OCI-LY1 (cell line): ENCODE data around the gene IL13.

Experiments
- H2AFZ ChIP-seq: fragments of 200-600 bp; sonication (generic), shearing (Covaris generic); 2 replicates; pipeline ENCODE4 v1.6.0; 2014; ENCODE audit warnings: antibody characterized with exemption, mild to moderate bottlenecking, low read length
- H3F3A ChIP-seq: fragments of 200-600 bp; sonication (generic), shearing (Covaris generic); 2 replicates; pipeline ENCODE4 v1.6.0; 2014; ENCODE audit warnings: mild to moderate bottlenecking, antibody characterized with exemption, low read length, moderate library complexity; ENCODE audit not compliant: insufficient read depth
- H3K27ac ChIP-seq: fragments of 200-600 bp; sonication (generic); 2 replicates; pipeline ENCODE4 v1.5.1; 2014; ENCODE audit warnings: low read length, mixed run types, mild to moderate bottlenecking, low read depth; ENCODE audit not compliant: poor library complexity, severe bottlenecking
- H3K27me3 ChIP-seq: fragments of 200-600 bp; sonication (generic); 2 replicates; pipeline ENCODE4 v1.6.0; 2014; ENCODE audit warnings: antibody characterized with exemption, mild to moderate bottlenecking, low read length, moderate library complexity; ENCODE audit not compliant: insufficient read depth
- H3K36me3 ChIP-seq: fragments of 200-600 bp; sonication (generic); 2 replicates; pipeline ENCODE4 v1.6.1; 2014; ENCODE audit warnings: mild to moderate bottlenecking, antibody characterized with exemption, low read length, moderate library complexity, mixed read lengths; ENCODE audit not compliant: insufficient read depth
- H3K4me1 ChIP-seq: fragments of 200-600 bp; sonication (generic); 2 replicates; pipeline ENCODE4 v1.5.1; 2014; ENCODE audit warnings: mild to moderate bottlenecking, low read length, moderate library complexity; ENCODE audit not compliant: insufficient read depth, severe bottlenecking
- H3K4me2 ChIP-seq: fragments of 200-600 bp; sonication (generic), shearing (Covaris generic); 2 replicates; pipeline ENCODE4 v1.6.1; 2014; ENCODE audit warnings: low read length
- H3K4me3 ChIP-seq: fragments of 200-600 bp; sonication (generic); 2 replicates; pipeline ENCODE4 v1.5.1; 2014; ENCODE audit warnings: low read length, low read depth, mild to moderate bottlenecking, mixed read lengths; ENCODE audit not compliant: poor library complexity, severe bottlenecking
- H3K79me2 ChIP-seq: fragments of 200-600 bp; shearing (Covaris generic); 2 replicates; pipeline ENCODE4 v1.6.1; 2016; ENCODE audit warnings: mixed run types, low read length, mixed read lengths; ENCODE audit not compliant: insufficient read depth
- H3K9ac ChIP-seq: fragments of 200-600 bp; sonication (generic), shearing (Covaris generic); 2 replicates; pipeline ENCODE4 v1.6.1; 2014; ENCODE audit warnings: mild to moderate bottlenecking, low read length, mixed read lengths
- H3K9me2 ChIP-seq: fragments of 200-600 bp; sonication (generic), shearing (Covaris generic); 2 replicates; pipeline ENCODE4 v1.6.1; 2014; ENCODE audit warnings: low read depth, mild to moderate bottlenecking, low read length, mixed read lengths
- H3K9me3 ChIP-seq: fragments of 200-600 bp; shearing (Covaris generic); 2 replicates; pipeline ENCODE4 v1.6.1; 2014; ENCODE audit warnings: low read length, mixed read lengths
- H4K20me1 ChIP-seq: fragments of 200-600 bp; sonication (generic), shearing (Covaris generic); 2 replicates; pipeline ENCODE4 v1.6.0; 2016; ENCODE audit warnings: mild to moderate bottlenecking, low read length; ENCODE audit not compliant: insufficient read depth
- EZH2 ChIP-seq: fragments of 200-600 bp; sonication (generic), shearing (Covaris generic); IDR thresholded peaks from 2 replicates; pipeline ENCODE4 v1.8.0; 2017; ENCODE audit warnings: borderline replicate concordance, mixed run types, mild to moderate bottlenecking, antibody characterized with exemption, low read length, moderate library complexity, mixed read lengths
- TF ChIP-seq, protein P1 (sequence below): fragments of 200-600 bp; sonication (generic), shearing (Covaris generic); IDR thresholded peaks from 2 replicates; pipeline ENCODE4 v1.5.1; 2017; ENCODE audit warnings: mild to moderate bottlenecking, antibody characterized with exemption, low read length, moderate library complexity, mixed read lengths

IL13 gene

GRCh38 chr5:132695956-132696355 lies 38.0 kb downstream of the IL13 start:
- no peaks in the 10 kb centered on the region for H3K9me3 ChIP-seq
- H3K27ac ChIP-seq, result no peak overlapping the region
- H3K4me2 ChIP-seq, result no peak overlapping the region
- H3K9ac ChIP-seq, result no peak overlapping the region
- H3F3A ChIP-seq, result no peaks in the 10 kb centered on the region
- H3K36me3 ChIP-seq, result no peaks in the 10 kb centered on the region; the same call in 1 of the 2 replicates
- no peaks in the 10 kb centered on the region for H3K4me1 ChIP-seq
- no peaks in the 10 kb centered on the region for H3K9me2 ChIP-seq
- no peaks in the 10 kb centered on the region for H3K27me3 ChIP-seq
- TF ChIP-seq, protein P1, sequence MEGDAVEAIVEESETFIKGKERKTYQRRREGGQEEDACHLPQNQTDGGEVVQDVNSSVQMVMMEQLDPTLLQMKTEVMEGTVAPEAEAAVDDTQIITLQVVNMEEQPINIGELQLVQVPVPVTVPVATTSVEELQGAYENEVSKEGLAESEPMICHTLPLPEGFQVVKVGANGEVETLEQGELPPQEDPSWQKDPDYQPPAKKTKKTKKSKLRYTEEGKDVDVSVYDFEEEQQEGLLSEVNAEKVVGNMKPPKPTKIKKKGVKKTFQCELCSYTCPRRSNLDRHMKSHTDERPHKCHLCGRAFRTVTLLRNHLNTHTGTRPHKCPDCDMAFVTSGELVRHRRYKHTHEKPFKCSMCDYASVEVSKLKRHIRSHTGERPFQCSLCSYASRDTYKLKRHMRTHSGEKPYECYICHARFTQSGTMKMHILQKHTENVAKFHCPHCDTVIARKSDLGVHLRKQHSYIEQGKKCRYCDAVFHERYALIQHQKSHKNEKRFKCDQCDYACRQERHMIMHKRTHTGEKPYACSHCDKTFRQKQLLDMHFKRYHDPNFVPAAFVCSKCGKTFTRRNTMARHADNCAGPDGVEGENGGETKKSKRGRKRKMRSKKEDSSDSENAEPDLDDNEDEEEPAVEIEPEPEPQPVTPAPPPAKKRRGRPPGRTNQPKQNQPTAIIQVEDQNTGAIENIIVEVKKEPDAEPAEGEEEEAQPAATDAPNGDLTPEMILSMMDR, result no peak
- no peak for TF ChIP-seq EZH2
- no peaks in the 10 kb centered on the region for H4K20me1 ChIP-seq
- no peak overlapping the region for H3K4me3 ChIP-seq
- H2AFZ ChIP-seq, result no peak overlapping the region
- H3K79me2 ChIP-seq, result no peaks in the 10 kb centered on the region

DNA sequence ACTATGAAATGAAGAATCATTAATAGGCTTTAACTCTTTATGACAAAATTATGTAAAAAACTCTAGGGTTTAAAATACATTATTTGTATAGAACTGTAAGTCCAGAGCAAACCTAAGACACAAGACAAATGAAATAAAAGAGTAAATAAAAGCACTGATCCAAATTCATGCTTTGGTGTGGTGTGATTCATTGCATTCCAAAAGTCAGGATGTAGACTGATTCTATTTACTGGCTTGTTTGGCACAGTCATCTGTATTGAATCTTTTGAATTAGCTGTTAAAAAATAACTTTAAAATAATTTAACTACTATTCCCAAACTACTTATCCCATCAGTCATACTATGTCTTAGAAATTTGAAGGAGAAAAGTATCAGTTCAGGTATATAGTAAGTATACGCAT lies 46.9 kb downstream of the IL13 start:
- Histone ChIP-seq H3K27ac (no peak overlapping the region), H2AFZ (no peak overlapping the region), H3K4me2 (no peak overlapping the region), H3K36me3 (no peaks in the 10 kb centered on the region), H3K4me1 (no peaks in the 10 kb centered on the region), H3K4me3 (no peak overlapping the region), H4K20me1 (no peaks in the 10 kb centered on the region), H3K9me3 (no peaks in the 10 kb centered on the region), H3K9me2 (no peaks in the 10 kb centered on the region), H3F3A (no peaks in the 10 kb centered on the region), H3K27me3 (no peaks in the 10 kb centered on the region), H3K9ac (no peak overlapping the region), H3K79me2 (no peaks in the 10 kb centered on the region)
- no peak for TF ChIP-seq EZH2
- TF ChIP-seq, protein P1, result no peak

DNA sequence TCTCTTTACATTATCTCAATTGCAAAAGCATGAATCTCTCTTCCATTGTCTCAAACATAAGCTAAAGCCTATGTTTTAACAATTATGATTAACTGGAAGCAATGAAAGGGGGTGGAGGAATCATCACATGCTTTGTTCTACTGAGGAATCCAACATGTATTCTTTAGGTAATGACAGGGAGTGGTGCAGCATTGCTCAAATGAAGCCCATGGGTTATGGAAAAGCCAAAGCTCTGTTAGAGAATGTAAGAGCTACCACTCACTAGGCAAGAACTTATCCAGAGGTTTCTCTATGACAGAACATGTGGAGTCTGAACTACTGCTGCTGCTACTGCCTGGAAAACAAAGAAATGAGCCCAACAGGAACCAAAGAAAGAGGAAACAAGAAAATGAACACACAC lies 50.7 kb downstream of the IL13 start:
- no peaks in the 10 kb centered on the region for H3K36me3 ChIP-seq
- H4K20me1 ChIP-seq, result no peaks in the 10 kb centered on the region
- no peaks in the 10 kb centered on the region for H3F3A ChIP-seq
- no peaks in the 10 kb centered on the region for H3K9me2 ChIP-seq
- no peaks in the 10 kb centered on the region for H3K9me3 ChIP-seq
- no peaks in the 10 kb centered on the region for H3K27me3 ChIP-seq
- no peak overlapping the region for H3K9ac ChIP-seq
- H2AFZ ChIP-seq, result no peak overlapping the region
- no peaks in the 10 kb centered on the region for H3K4me1 ChIP-seq
- no peak overlapping the region for H3K4me2 ChIP-seq
- no peak overlapping the region for H3K4me3 ChIP-seq
- no peaks in the 10 kb centered on the region for H3K79me2 ChIP-seq
- TF ChIP-seq, protein P1, result no peak
- TF ChIP-seq EZH2, result no peak
- H3K27ac ChIP-seq, result no peak overlapping the region
